Activated CD4-positive, alpha-beta T cell treated with anti-CD3 and anti-CD28 coated beads, Interleukin-2, amount 50 U/mL, for 24 hours (primary cell): ENCODE data around the gene PLAGL2.
"Not testable (repeated sequence)": the region's sequence is repeated elsewhere in the genome, so short reads cannot be mapped to it uniquely, and the experiment has no call there.

ENCODE experiments used
- DNase-seq, 2 donors: peaks; one replicate each; pipeline ENCODE4 v3.0.0-alpha.2; 2020; ENCODE audit warnings: low read depth in 1 of 2, low spot score in 1 of 2

PLAGL2 gene

DNA sequence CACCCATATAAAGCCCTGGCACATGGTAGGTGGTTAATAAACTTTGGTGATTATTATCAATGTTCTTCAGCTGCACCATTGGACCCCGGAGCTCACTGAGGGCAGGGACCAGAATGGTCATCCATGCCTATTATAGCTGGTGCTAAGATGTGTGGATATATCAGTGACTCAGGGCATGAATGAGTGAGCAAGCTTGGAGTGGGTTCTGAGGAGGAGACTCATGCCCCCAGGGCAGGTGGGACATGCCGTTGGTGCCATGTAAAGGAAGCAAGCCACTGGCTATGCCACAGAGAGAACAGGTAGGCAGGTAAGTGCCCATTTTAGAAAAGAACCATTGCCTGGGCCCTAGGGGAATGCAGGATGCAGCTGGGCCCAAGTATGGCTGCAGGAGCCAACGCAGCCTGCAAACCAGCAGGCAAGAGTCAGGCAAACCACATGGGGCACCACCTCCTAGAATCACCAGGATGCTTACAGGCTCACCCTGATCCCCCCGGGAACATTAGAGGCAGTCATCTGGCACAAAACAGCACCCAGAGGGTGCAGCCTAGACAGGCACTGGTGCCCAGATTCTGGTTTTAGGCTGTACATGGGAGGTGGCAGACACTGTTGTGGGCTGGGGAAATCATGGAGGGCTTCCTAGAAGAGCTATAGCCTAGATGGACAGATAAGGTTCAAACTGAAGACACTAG is 23.5 kb downstream of the PLAGL2 start:
- no peak for DNase-seq

- DNase-seq = no peak
Observed at GRCh38 chr20:32181606-32182005, 25.9 kb downstream of the PLAGL2 start.

DNA sequence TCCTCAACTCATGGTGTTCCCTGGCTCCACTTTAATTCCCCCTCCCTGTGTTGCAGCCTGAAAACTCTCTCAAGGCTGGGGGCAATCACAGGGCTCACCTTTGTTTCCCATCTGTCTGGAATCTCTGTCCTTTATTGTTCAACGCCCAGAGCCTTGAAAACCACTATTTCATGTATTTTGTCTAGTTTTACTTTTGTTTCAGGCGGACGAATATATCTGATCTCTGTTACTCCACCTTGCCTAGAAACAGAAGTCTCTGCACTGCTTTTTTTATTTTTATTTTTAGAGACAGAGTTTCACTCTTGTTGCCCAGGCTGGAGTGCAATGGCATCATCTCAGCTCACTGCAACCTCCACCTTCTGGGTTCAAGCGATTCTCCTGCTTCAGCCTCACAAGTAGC is 27.6 kb downstream of the PLAGL2 start:
- DNase-seq = no peak

- no peak for DNase-seq
Observed at GRCh38 chr20:32179515-32179914, 28.0 kb downstream of the PLAGL2 start.

DNA sequence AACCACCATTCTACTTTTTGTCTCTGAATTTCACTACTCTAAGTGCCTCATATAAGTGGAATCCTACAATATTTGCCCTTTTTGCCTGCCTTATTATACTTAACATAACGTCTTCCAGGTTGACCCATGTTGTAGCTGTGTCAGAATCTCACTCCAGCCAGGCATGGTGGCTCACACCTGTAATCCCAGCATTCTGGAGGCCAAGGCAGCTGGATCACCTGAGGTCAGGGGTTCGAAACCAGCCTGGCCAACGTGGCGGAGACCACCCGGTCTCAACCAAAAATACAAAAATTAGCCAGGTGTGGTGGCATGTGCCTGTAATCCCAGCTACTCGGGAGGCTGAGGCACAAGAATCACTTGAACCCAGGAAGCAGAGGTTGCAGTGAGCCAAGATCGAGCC is 29.8 kb downstream of the PLAGL2 start:
- not testable (repeated sequence) for DNase-seq

DNA sequence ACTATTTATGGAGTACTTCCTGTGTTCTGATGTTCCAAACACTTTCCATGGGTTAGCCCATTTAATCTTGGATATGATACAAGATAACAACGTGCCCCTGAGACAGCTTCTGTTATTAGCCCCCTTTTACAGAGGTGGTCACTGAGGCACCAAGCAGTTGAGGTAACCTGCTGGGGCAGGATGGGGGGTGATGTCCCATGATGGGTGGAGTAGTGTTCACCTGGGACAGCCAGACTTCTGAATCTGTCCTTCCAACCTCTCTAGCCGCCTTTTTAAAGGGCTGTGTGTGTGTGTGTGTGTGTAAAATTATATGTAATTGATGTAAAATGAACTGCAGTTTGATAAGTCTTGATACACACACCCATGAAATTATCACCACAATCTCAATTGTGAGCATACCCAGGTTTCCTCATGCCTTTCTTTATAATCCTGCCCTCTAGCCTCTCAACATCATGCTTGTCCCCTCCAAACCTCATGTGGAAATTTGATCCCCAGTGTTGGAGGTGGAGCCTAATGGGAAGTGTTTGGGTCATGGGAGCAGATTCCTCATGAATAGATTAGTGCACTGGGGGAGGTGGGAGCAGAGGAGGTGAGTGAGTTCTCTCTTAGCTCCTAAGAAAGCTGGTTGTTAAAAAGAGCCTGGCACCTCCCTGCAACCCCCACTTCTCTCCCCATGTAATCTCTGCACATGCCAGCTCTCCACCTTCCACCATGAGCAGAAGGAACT is 39.2 kb downstream of the PLAGL2 start:
- no peak for DNase-seq

GRCh38 chr20:32167552-32167951 is 40.0 kb downstream of the PLAGL2 start:
- DNase-seq = no peak

DNA sequence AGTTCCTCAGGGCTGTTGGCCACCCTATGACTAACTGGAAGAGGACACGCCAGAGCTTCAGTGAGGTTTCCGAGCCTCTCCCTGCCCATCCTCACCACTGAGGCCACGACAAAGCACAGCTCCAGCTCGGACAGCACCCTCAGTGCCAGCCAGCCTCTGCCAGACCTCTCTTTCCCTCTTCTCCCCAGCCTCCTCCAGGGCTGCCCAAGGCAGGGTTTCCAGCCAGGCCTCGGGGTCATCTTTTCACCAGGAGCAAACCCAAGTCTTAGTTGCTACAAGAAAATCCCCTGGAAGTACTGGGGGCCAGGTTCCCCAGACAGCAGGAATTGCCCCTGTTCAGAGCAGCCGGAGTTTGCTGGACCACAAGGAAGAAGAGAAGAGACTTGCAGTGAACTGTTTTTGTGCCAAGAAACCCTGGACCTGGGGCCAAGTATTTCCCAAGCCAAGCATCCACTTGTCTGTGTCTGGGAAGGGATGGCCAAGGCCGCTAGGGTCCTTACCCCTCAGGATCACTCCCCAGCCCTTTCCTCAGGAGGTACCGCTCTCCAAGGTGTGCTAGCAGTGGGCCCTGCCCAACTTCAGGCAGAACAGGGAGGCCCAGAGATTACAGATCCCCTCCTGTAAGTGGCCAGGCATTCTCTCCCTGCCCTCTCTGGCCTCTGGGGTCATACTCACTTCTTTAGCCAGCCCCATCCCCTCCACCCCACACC is 41.6 kb downstream of the PLAGL2 start:
- no peak for DNase-seq

GRCh38 chr20:32164984-32165735 is 42.4 kb downstream of the PLAGL2 start:
- DNase-seq = no peak

DNA sequence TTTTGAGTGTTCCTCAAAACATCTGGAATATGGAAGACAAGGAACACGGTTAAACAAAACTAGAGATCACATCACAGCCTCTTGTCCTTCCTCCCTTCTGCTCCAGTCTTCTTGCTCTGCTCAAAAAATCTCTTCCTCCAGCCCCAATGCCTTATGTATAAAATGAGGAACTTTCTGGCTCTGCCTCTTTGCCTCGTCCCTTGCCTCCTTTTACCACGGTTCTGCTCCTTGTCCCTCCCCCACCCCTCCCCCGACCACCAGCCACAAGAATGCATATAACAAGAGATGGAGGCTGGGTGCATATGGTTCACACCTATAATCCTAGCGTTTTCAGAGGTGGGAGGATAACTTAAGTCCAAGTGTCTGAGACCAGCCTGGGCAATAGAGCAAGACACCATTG is 43.6 kb downstream of the PLAGL2 start:
- DNase-seq = no peak

DNA sequence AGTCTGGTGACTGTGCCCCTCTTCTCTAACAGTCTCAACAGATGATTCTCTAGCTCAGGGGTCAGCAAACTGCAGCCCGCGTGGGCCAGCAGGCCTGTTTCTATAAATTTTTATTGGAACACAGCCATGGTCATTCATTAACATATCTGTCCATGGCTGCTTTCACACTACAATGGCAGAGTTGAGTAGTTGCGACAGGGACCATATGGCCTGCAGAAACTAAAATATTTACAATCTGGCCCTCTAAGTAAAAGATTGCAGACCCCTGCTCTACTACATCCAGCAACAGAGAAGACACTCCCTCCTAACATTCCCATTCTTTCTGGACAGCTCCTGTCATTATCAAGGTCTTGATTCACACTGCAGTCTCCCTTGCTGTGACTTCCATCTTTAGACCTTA is 45.2 kb downstream of the PLAGL2 start:
- no peak for DNase-seq

- DNase-seq = no peak
Observed at GRCh38 chr20:32160341-32160740, 47.2 kb downstream of the PLAGL2 start.

GRCh38 chr20:32159766-32160221 is 47.7 kb downstream of the PLAGL2 start:
- no peak for DNase-seq

GRCh38 chr20:32158943-32159660 is 48.4 kb downstream of the PLAGL2 start:
- no peak for DNase-seq

GRCh38 chr20:32158351-32158750 is 49.2 kb downstream of the PLAGL2 start:
- no peak for DNase-seq

GRCh38 chr20:32157611-32158010 is 49.9 kb downstream of the PLAGL2 start:
- DNase-seq = no peak

DNA sequence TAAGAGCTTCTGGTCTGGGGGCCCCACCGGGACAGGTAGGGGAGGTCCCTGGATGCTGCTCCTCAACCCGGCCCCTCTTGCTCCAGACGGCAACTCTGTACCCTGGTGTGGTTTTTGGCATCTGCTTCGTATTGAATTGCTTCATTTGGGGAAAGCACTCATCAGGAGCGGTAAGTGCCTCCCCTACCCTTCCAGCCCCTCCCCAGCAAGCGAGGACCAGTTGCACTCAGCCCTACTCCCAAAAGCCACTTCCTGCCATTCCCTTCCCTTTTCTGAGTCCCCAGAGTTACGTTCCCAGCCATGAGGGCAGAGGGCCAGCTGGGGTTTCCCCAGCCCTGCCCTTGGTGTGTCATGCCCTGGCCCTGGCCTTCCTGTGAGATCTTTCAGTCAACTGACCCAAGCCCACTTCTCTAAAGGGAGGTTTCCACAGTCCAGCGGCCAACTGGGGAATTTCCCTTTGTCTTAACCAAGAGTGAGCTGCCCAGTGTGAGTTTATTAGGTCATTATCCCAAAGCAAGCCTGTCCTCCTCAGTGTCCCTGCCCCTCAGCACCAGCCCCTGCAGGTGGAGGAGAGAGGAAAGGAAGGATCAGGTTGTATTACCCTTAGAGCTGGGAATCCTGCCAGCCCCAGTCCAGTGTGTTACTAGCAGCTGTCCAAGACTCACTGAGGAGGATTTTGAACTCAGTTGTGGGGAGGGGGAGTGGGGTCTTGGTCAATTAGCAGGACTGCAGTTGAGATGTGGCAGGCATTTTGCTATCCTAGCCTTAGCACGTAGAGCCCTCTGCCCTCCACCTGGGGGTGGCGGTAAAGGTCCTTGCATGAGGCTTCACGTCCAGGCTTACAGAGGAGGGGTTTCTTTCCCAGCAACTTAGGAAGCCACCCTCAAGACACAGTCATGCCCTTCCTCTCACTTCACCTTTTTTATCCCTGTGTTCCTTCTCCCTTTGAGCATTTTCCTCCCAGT is 52.2 kb downstream of the PLAGL2 start:
- no peak for DNase-seq

- no peak for DNase-seq
Observed at GRCh38 chr20:32153771-32154170, 53.8 kb downstream of the PLAGL2 start.

DNA sequence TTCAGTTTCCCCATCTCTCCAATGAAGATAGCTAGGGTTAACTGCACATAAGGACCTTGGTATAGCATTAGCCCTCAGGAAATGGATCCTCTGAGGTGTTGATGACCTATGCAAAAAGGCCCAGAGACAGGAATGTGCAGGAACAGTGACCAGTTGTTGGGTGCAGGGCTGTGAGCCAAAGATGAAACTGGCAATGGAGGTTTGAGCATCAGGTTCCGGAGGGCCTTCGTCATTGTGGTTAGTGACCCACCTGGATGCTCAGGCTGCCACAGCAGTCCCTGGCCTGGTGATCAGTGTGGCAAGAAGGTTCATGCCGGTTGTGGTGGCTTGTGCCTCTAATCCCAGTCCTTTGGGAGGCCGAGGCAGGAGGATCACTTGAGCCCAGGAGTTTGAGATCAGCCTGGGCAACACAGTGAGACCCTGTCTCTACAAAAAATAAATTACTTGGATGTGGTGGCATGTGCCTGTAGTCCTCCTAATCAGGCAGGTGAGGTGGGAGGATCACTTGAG is 54.3 kb downstream of the PLAGL2 start:
- no peak for DNase-seq
